ENCODE data around the gene TOMM20.

- TF ChIP-seq, protein P1, sequence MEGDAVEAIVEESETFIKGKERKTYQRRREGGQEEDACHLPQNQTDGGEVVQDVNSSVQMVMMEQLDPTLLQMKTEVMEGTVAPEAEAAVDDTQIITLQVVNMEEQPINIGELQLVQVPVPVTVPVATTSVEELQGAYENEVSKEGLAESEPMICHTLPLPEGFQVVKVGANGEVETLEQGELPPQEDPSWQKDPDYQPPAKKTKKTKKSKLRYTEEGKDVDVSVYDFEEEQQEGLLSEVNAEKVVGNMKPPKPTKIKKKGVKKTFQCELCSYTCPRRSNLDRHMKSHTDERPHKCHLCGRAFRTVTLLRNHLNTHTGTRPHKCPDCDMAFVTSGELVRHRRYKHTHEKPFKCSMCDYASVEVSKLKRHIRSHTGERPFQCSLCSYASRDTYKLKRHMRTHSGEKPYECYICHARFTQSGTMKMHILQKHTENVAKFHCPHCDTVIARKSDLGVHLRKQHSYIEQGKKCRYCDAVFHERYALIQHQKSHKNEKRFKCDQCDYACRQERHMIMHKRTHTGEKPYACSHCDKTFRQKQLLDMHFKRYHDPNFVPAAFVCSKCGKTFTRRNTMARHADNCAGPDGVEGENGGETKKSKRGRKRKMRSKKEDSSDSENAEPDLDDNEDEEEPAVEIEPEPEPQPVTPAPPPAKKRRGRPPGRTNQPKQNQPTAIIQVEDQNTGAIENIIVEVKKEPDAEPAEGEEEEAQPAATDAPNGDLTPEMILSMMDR (IDR thresholded peaks at IDR 0.05), result no peak
- TF ChIP-seq POLR2A (IDR thresholded peaks at IDR 0.05) (no peak), EP300 (IDR thresholded peaks at IDR 0.05) (no peak), POLR2AphosphoS5 (IDR thresholded peaks at IDR 0.05) (no peak)
Measured at GRCh38 chr1:235124665-235125064, 4.0 kb downstream of the TOMM20 start.
